Caco-2 (cell line): ENCODE data around the gene VASN. TPM values are rescaled to one million over a fixed set of nuclear protein-coding genes. Genes with fewer than 3 reads are reported as not detected.

Experiments used
- BruUV-seq: library from RNA; stranded (reverse); fragments of 400-500 nt; replicated peaks from 2 replicates; lab custom pipeline; 2021; lab: Mats Ljungman, UMichigan
- CTCF ChIA-PET: fragments of 300-600 bp; sonication (Branson Sonifier 250); formaldehyde crosslinking; loops from one replicate; lab custom pipeline; 2022; ENCODE audit warnings: antibody characterized with exemption; lab: Charles Lee
- POLR2A ChIA-PET: fragments of 300-600 bp; sonication (Branson Sonifier 250); formaldehyde crosslinking; loops from one replicate; lab custom pipeline; 2022; ENCODE audit warnings: antibody characterized with exemption; lab: Charles Lee
- DNase-seq, 2 experiments: peaks; one replicate each; pipeline versions ENCODE4 v3.0.0 to v3.0.0-alpha.2; 2020 to 2022
- H3K27me3 ChIP-seq: replicated peaks from 2 replicates; pipeline ENCODE4 v1.6.0; 2011; ENCODE audit warnings: low read length; ENCODE audit not compliant: control insufficient read depth, insufficient read depth
- H3K36me3 ChIP-seq: 2 replicates; pipeline ENCODE4 v1.5.1; 2011; ENCODE audit warnings: low read length; ENCODE audit not compliant: control insufficient read depth, insufficient read depth
- H3K4me1 ChIP-seq: fragments of 250-450 bp; sonication (Bioruptor Pico); 2 replicates; pipeline ENCODE4 v1.5.1; 2020; ENCODE audit warnings: mild to moderate bottlenecking
- H3K4me3 ChIP-seq: 2 replicates; pipeline ENCODE4 v1.5.1; 2011; ENCODE audit warnings: low read depth, mild to moderate bottlenecking, control low read depth, low read length
- H3K9me3 ChIP-seq: fragments of 250-450 bp; sonication (Bioruptor Pico); 2 replicates; pipeline ENCODE4 v1.5.1; 2020; ENCODE audit warnings: mild to moderate bottlenecking, moderate library complexity
- H3K27ac Mint-ChIP-seq: one replicate; pipeline ENCODE4 v1.8.0; 2022; ENCODE audit warnings: mixed read lengths; ENCODE audit not compliant: unreplicated experiment
- H3K27me3 Mint-ChIP-seq: one replicate; pipeline ENCODE4 v1.8.0; 2022; ENCODE audit warnings: mixed read lengths; ENCODE audit not compliant: insufficient read depth, unreplicated experiment
- H3K36me3 Mint-ChIP-seq: one replicate; pipeline ENCODE4 v1.8.0; 2022; ENCODE audit warnings: mild to moderate bottlenecking, mixed read lengths; ENCODE audit not compliant: insufficient read depth, unreplicated experiment
- H3K4me1 Mint-ChIP-seq: one replicate; pipeline ENCODE4 v1.8.0; 2022; ENCODE audit warnings: low read depth, mixed read lengths; ENCODE audit not compliant: unreplicated experiment
- H3K4me3 Mint-ChIP-seq: one replicate; pipeline ENCODE4 v1.8.0; 2022; ENCODE audit warnings: mild to moderate bottlenecking, moderate library complexity, mixed read lengths; ENCODE audit not compliant: unreplicated experiment
- H3K9me3 Mint-ChIP-seq: one replicate; pipeline ENCODE4 v1.8.0; 2022; ENCODE audit warnings: mixed read lengths; ENCODE audit not compliant: unreplicated experiment
- CTCF ChIP-seq, 2 experiments: fragments of 200-600 bp in 1 of 2; IDR thresholded peaks; 1 replicate in 1 of 2; 2 replicates in 1 of 2; pipeline versions ENCODE4 v1.5.1 to v1.8.0; 2011 to 2022; ENCODE audit warnings: antibody characterized with exemption in 1 of 2, control low read depth in 1 of 2, inconsistent platforms in 1 of 2, low read depth in 1 of 2, low read length in 1 of 2, mild to moderate bottlenecking in 1 of 2, moderate library complexity in 1 of 2; ENCODE audit not compliant: insufficient read depth in 1 of 2, severe bottlenecking in 1 of 2, unreplicated experiment in 1 of 2
- intact Hi-C: fragments of 100-400 bp; cut with micrococcal nuclease; formaldehyde crosslinking; loops from one replicate; pipeline ENCODE4 v1.10.0; 2022; ENCODE audit not compliant: unreplicated experiment
- total RNA-seq: library from RNA; stranded (reverse); gene quantifications from 2 replicates; pipeline ENCODE4 v1.2.3, GENCODE V29; 2022

Gene VASN
- total RNA-seq, 1 experiment from 2014 or later = 2.7 TPM

GRCh38 chr16:4338125-4338582 lies 33.5 kb upstream of the VASN start:
- BruUV-seq = no TSS peak
- DNase-seq = no peak
- Histone ChIP-seq H3K36me3 (peaks cover 1% of the 10 kb centered on the region; the same call in 1 of the 2 replicates), H3K9me3 (no peaks in the 10 kb centered on the region), H3K4me1 (no peaks in the 10 kb centered on the region), H3K4me3 (no peak overlapping the region), H3K27me3 (no peaks in the 10 kb centered on the region)
- ChIA-PET POLR2A (no interaction called here), CTCF (no interaction called here)
- Mint-ChIP-seq H3K9me3 (no peaks in the 10 kb centered on the region), H3K36me3 (peaks cover 39% of the 10 kb centered on the region), H3K27ac (no peak overlapping the region), H3K4me3 (no peak overlapping the region), H3K27me3 (no peaks in the 10 kb centered on the region), H3K4me1 (no peaks in the 10 kb centered on the region)
- intact Hi-C loops = no loop called here
- no peak for TF ChIP-seq CTCF (IDR thresholded peaks at IDR 0.05; ENCODE audit: insufficient read depth in 1 of 2, low read depth in 1 of 2, low read length in 1 of 2, severe bottlenecking in 1 of 2, unreplicated experiment in 1 of 2)

DNA sequence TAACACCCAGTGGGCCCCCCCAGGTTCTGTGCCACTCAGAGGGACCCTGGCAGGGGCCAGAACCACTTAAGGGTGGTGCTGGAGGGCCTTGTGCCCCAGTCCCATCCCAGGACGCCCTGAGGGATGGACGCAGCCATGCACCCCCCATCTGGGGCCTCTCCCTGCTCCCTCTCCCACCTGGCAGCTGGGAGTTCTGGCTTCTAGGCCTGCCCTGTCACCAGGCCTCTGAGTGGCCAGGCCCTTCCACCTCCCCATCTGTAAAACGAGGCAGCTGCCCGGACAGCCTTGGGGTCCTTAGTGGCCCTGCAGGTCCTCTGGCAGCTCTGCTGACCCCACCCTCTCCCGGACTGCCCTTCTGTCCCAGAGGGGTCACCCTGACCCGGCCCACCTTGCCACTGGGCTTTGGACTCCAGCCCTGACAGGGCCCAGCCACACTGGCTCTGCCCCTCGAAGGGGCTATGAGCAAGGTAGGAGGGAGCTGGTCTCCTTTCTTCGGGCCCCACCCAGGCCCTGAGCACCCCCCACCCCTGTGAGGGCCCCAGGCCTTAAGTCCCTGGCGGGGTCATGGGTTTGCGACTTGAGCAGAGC lies 32.8 kb upstream of the VASN start:
- no peak overlapping the region for H3K4me3 ChIP-seq
- no peaks in the 10 kb centered on the region for H3K27me3 ChIP-seq
- TF ChIP-seq CTCF (IDR thresholded peaks at IDR 0.05; ENCODE audit: insufficient read depth in 1 of 2, low read depth in 1 of 2, low read length in 1 of 2, severe bottlenecking in 1 of 2, unreplicated experiment in 1 of 2) = no peak
- CTCF ChIA-PET = no interaction called here
- H3K36me3 Mint-ChIP-seq = peaks cover 43% of the 10 kb centered on the region
- H3K4me1 ChIP-seq = no peaks in the 10 kb centered on the region
- BruUV-seq = no TSS peak
- intact Hi-C loops = no loop called here
- POLR2A ChIA-PET = no interaction called here
- no peaks in the 10 kb centered on the region for H3K27me3 Mint-ChIP-seq
- DNase-seq = no peak
- H3K4me1 Mint-ChIP-seq = no peaks in the 10 kb centered on the region
- no peak overlapping the region for H3K4me3 Mint-ChIP-seq
- no peak overlapping the region for H3K27ac Mint-ChIP-seq
- H3K9me3 Mint-ChIP-seq = no peaks in the 10 kb centered on the region
- no peaks in the 10 kb centered on the region for H3K9me3 ChIP-seq
- peaks cover 1% of the 10 kb centered on the region; the same call in 1 of the 2 replicates for H3K36me3 ChIP-seq

DNA sequence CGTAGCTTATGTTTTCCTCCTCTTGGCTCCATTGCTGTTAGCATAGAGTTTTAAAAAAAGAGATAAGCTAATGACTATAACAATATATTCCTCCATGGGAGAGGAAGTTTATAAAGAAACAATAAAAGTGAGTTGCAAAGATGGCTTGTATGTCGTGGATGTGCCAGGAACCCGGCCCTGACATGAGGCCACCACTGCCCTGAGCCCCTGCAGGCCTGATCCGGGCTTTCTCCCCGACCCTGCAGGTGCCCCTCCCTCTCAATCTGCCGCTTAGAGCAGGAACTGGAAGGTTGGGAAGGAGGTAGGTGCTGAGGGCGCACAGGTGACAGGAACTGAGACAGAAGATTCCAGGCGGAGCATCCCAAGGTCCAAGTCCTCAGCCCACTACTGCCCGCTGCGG lies 32.2 kb upstream of the VASN start:
- peaks cover 1% of the 10 kb centered on the region; the same call in 1 of the 2 replicates for H3K36me3 ChIP-seq
- Mint-ChIP-seq H3K9me3 (no peaks in the 10 kb centered on the region), H3K27me3 (no peaks in the 10 kb centered on the region), H3K36me3 (peaks cover 45% of the 10 kb centered on the region), H3K27ac (no peak overlapping the region), H3K4me3 (no peak overlapping the region), H3K4me1 (no peaks in the 10 kb centered on the region)
- no peak overlapping the region for H3K4me3 ChIP-seq
- TF ChIP-seq CTCF (IDR thresholded peaks at IDR 0.05; ENCODE audit: insufficient read depth in 1 of 2, low read depth in 1 of 2, low read length in 1 of 2, severe bottlenecking in 1 of 2, unreplicated experiment in 1 of 2) = no peak
- ChIA-PET POLR2A (no interaction called here), CTCF (interaction anchor here (0.6 kb wide), 1 partner anchor 22 kb away, joined by 3 read pairs; no protein-coding TSS in a partner anchor)
- intact Hi-C loops = no loop called here
- H3K4me1 ChIP-seq = no peaks in the 10 kb centered on the region
- no peaks in the 10 kb centered on the region for H3K9me3 ChIP-seq
- H3K27me3 ChIP-seq = no peaks in the 10 kb centered on the region
- no TSS peak for BruUV-seq
- no peak for DNase-seq
